Measurements from ENCODE around the gene TEX48.

DNA sequence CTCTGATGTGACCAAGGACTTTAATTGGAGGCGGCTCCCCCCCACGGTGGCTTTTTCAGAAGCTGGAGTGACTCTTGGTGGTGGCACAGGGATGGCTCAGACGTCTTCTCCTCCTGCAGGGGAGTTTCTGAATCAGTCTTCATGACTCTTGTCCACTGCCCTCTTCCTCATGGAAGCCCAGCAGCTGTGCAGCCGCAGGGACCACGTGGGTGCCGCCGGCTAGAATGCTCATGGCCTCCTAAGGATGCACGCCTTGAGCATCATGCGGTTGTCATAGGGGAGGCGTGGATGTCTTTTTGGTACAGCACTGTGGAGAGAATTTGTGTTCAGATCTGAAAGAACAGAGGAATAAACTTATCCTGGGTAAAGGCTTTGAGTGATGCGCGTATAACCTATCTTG, 25.7 kb downstream of the TEX48 start:
- TF ChIP-seq CTCF (IDR thresholded peaks at IDR 0.05) (no peak), POLR2AphosphoS5 (IDR thresholded peaks at IDR 0.05) (no peak), POLR2A (IDR thresholded peaks at IDR 0.05) (no peak)

Data from transverse colon (tissue), 4 donors.